ENCODE measurements around the gene MRPL19. TPM values are rescaled to one million over a fixed set of nuclear protein-coding genes. Genes with fewer than 3 reads are reported as not detected.

MRPL19 gene
- total and polyA plus RNA-seq, 2 experiments from 2014 or later: 65.5 to 149 TPM

- H4K20me1 ChIP-seq (replicated peaks; ENCODE audit: insufficient read depth): no peaks in the 10 kb centered on the region
- Mint-ChIP-seq H3K4me3 (no peak overlapping the region), H3K27ac (no peak overlapping the region), H3K9me3 (peaks cover 8% of the 10 kb centered on the region; the same call in 2 of the 3 replicates), H3K36me3 (ENCODE audit: low read depth) (no peaks in the 10 kb centered on the region), H3K27me3 (ENCODE audit: insufficient read depth, low read depth, poor library complexity) (no peaks in the 10 kb centered on the region), H3K4me1 (no peaks in the 10 kb centered on the region)
- no peaks in the 10 kb centered on the region for H3F3A ChIP-seq (replicated peaks; ENCODE audit: low read depth)
- H3K4me2 ChIP-seq: no peak overlapping the region
- no peaks in the 10 kb centered on the region for H3K4me1 ChIP-seq (ENCODE audit: insufficient read depth)
- H3K79me2 ChIP-seq (replicated peaks; ENCODE audit: insufficient read depth): no peaks in the 10 kb centered on the region
- H3K27me3 ChIP-seq (ENCODE audit: insufficient read depth): no peaks in the 10 kb centered on the region
- TF ChIP-seq, protein P1, sequence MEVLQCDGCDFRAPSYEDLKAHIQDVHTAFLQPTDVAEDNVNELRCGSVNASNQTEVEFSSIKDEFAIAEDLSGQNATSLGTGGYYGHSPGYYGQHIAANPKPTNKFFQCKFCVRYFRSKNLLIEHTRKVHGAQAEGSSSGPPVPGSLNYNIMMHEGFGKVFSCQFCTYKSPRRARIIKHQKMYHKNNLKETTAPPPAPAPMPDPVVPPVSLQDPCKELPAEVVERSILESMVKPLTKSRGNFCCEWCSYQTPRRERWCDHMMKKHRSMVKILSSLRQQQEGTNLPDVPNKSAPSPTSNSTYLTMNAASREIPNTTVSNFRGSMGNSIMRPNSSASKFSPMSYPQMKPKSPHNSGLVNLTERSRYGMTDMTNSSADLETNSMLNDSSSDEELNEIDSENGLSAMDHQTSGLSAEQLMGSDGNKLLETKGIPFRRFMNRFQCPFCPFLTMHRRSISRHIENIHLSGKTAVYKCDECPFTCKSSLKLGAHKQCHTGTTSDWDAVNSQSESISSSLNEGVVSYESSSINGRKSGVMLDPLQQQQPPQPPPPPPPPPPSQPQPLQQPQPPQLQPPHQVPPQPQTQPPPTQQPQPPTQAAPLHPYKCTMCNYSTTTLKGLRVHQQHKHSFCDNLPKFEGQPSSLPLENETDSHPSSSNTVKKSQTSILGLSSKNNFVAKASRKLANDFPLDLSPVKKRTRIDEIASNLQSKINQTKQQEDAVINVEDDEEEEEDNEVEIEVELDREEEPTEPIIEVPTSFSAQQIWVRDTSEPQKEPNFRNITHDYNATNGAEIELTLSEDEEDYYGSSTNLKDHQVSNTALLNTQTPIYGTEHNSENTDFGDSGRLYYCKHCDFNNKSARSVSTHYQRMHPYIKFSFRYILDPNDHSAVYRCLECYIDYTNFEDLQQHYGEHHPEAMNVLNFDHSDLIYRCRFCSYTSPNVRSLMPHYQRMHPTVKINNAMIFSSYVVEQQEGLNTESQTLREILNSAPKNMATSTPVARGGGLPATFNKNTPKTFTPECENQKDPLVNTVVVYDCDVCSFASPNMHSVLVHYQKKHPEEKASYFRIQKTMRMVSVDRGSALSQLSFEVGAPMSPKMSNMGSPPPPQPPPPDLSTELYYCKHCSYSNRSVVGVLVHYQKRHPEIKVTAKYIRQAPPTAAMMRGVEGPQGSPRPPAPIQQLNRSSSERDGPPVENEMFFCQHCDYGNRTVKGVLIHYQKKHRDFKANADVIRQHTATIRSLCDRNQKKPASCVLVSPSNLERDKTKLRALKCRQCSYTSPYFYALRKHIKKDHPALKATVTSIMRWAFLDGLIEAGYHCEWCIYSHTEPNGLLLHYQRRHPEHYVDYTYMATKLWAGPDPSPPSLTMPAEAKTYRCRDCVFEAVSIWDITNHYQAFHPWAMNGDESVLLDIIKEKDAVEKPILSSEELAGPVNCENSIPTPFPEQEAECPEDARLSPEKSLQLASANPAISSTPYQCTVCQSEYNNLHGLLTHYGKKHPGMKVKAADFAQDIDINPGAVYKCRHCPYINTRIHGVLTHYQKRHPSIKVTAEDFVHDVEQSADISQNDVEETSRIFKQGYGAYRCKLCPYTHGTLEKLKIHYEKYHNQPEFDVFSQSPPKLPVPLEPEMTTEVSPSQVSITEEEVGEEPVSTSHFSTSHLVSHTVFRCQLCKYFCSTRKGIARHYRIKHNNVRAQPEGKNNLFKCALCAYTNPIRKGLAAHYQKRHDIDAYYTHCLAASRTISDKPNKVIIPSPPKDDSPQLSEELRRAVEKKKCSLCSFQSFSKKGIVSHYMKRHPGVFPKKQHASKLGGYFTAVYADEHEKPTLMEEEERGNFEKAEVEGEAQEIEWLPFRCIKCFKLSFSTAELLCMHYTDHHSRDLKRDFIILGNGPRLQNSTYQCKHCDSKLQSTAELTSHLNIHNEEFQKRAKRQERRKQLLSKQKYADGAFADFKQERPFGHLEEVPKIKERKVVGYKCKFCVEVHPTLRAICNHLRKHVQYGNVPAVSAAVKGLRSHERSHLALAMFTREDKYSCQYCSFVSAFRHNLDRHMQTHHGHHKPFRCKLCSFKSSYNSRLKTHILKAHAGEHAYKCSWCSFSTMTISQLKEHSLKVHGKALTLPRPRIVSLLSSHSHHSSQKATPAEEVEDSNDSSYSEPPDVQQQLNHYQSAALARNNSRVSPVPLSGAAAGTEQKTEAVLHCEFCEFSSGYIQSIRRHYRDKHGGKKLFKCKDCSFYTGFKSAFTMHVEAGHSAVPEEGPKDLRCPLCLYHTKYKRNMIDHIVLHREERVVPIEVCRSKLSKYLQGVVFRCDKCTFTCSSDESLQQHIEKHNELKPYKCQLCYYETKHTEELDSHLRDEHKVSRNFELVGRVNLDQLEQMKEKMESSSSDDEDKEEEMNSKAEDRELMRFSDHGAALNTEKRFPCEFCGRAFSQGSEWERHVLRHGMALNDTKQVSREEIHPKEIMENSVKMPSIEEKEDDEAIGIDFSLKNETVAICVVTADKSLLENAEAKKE (CRISPR knock-in tag; IDR thresholded peaks at IDR 0.05): no peak
- TF ChIP-seq EZH2phosphoT487 (IDR thresholded peaks at IDR 0.05; ENCODE audit: unreplicated experiment) (no peak), ZNF114 (CRISPR knock-in tag; IDR thresholded peaks at IDR 0.05) (no peak), JUNB (IDR thresholded peaks at IDR 0.05; ENCODE audit: unreplicated experiment) (no peak), NANOG (IDR thresholded peaks at IDR 0.05; ENCODE audit: borderline replicate concordance) (no peak), EZH2 (IDR thresholded peaks at IDR 0.05; ENCODE audit: low read depth, unreplicated experiment) (no peak), ZNF331 (CRISPR knock-in tag; IDR thresholded peaks at IDR 0.05; ENCODE audit: low read depth) (no peak), STAT1 (IDR thresholded peaks at IDR 0.05; ENCODE audit: unreplicated experiment) (no peak), POLR2AphosphoS5 (IDR thresholded peaks at IDR 0.05; ENCODE audit: low read depth) (no peak), CREB1 (CRISPR knock-in tag; IDR thresholded peaks at IDR 0.05; ENCODE audit: low read depth) (no peak), ETS1 (IDR thresholded peaks at IDR 0.05) (no peak)
- TF ChIP-seq, protein P2, sequence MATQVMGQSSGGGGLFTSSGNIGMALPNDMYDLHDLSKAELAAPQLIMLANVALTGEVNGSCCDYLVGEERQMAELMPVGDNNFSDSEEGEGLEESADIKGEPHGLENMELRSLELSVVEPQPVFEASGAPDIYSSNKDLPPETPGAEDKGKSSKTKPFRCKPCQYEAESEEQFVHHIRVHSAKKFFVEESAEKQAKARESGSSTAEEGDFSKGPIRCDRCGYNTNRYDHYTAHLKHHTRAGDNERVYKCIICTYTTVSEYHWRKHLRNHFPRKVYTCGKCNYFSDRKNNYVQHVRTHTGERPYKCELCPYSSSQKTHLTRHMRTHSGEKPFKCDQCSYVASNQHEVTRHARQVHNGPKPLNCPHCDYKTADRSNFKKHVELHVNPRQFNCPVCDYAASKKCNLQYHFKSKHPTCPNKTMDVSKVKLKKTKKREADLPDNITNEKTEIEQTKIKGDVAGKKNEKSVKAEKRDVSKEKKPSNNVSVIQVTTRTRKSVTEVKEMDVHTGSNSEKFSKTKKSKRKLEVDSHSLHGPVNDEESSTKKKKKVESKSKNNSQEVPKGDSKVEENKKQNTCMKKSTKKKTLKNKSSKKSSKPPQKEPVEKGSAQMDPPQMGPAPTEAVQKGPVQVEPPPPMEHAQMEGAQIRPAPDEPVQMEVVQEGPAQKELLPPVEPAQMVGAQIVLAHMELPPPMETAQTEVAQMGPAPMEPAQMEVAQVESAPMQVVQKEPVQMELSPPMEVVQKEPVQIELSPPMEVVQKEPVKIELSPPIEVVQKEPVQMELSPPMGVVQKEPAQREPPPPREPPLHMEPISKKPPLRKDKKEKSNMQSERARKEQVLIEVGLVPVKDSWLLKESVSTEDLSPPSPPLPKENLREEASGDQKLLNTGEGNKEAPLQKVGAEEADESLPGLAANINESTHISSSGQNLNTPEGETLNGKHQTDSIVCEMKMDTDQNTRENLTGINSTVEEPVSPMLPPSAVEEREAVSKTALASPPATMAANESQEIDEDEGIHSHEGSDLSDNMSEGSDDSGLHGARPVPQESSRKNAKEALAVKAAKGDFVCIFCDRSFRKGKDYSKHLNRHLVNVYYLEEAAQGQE (IDR thresholded peaks at IDR 0.05; ENCODE audit: unreplicated experiment): no peak
- TF ChIP-seq, protein P3, sequence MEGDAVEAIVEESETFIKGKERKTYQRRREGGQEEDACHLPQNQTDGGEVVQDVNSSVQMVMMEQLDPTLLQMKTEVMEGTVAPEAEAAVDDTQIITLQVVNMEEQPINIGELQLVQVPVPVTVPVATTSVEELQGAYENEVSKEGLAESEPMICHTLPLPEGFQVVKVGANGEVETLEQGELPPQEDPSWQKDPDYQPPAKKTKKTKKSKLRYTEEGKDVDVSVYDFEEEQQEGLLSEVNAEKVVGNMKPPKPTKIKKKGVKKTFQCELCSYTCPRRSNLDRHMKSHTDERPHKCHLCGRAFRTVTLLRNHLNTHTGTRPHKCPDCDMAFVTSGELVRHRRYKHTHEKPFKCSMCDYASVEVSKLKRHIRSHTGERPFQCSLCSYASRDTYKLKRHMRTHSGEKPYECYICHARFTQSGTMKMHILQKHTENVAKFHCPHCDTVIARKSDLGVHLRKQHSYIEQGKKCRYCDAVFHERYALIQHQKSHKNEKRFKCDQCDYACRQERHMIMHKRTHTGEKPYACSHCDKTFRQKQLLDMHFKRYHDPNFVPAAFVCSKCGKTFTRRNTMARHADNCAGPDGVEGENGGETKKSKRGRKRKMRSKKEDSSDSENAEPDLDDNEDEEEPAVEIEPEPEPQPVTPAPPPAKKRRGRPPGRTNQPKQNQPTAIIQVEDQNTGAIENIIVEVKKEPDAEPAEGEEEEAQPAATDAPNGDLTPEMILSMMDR (conservative IDR thresholded peaks at IDR 0.05; ENCODE audit: low read depth in 2 of 2): no peak
- no peaks in the 10 kb centered on the region for H3K9me2 ChIP-seq (ENCODE audit: insufficient read depth)
- ATAC-seq: no peak
- no peak overlapping the region for H2AFZ ChIP-seq
- no peak overlapping the region for H3K27ac ChIP-seq (ENCODE audit: low read depth)
- H3K36me3 ChIP-seq (ENCODE audit: insufficient read depth): no peaks in the 10 kb centered on the region; the same call in 1 of the 2 replicates
- H3K4me3 ChIP-seq: no peak overlapping the region
- DNase-seq (ENCODE audit: low spot score): no peak
Observed at GRCh38 chr2:75720525-75720924, 73.9 kb downstream of the MRPL19 start.

Measured in GM23338 (cell line).